Stimulated activated CD4-positive, alpha-beta T cell treated with anti-CD3 and anti-CD28 coated beads, Interleukin-4, amount 100 ng/mL, for 1 hour (primary cell): ENCODE measurements around the gene SCN10A.

Experiments
- DNase-seq: peaks from one replicate; pipeline ENCODE4 v3.0.0-alpha.2; 2020

The SCN10A gene

DNA sequence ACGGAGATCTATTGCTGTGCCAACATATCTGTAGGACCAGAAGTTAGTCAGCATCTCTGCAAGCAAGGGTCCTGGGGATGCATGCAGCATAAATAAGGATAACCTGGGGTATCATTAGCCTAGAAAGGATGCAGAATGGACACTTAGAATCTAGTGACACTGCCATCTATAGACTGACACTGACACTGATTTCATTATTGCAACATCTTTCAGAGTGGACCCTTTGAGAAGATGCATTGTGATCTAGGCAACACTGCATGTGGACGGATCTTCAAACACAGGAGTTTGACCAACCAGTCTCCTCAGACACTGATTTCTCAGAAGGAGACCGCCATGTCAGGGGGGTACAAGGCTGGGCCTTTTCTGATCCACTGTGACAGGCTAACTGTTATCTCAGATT lies 52.4 kb downstream of the SCN10A start:
- no peak for DNase-seq

DNA sequence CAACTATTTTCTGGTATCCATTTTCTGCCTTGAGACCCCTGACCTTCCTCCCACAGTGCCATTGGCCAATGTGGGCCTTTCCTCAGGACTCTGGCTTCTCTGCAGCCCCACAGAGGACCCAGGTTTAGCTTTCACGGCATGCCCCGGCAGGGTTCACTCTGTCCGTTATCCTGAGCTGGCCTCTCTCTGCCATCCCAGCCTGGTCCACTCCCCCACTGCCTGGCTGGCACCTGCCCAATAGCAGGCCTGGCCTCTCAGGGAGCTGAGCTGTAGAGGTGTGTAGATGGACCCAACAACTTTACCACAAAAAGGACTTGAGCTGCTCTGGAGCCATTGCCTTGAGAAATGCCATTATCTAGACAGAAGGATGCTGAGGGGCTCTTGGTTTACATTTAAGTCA lies 57.5 kb downstream of the SCN10A start:
- no peak for DNase-seq

- no peak for DNase-seq
Measured at GRCh38 chr3:38757721-38758120, 58.3 kb downstream of the SCN10A start.

DNA sequence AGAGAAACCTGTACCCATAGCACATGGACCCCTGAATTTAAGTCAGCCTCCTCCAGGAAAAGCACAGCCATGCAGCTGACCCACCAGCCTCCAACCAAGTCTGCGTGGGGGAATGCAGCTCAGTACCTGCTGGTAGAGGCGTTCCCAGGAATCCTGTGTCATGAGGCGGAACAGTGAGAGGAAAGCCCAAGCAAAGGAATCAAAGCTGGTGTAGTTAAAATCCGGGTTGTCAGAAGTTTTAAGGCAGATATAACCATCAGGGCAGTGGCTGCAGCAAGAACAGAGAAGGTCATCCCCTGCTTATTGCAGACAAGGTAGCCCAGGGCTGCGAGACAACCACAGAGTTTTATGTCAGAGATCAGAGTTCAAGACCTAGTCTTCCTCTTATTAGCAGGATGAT lies 59.1 kb downstream of the SCN10A start:
- DNase-seq, result no peak

DNA sequence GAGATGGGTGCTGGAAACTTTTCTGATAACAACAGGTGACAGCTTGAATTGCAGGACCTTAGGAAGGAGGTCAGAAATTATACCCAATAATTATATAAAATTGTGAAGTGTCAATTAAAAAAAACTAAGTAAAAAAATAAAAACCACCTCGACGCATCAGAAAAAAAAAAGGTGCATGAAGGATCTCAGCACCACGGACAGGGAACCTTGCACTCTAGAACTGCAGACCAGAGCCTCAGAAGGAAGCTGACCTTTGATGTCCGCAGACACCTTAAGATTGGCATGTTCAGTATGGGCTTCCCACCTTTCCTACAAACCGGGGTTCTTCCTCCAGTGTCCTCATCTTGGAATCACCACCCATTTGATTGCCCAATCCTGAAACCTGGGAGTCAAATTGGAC lies 60.9 kb downstream of the SCN10A start:
- DNase-seq, result no peak

- no peak for DNase-seq
Measured at GRCh38 chr3:38746641-38747040, 69.4 kb downstream of the SCN10A start.

- no peak for DNase-seq
Measured at GRCh38 chr3:38743043-38743442, 73.0 kb downstream of the SCN10A start.

DNA sequence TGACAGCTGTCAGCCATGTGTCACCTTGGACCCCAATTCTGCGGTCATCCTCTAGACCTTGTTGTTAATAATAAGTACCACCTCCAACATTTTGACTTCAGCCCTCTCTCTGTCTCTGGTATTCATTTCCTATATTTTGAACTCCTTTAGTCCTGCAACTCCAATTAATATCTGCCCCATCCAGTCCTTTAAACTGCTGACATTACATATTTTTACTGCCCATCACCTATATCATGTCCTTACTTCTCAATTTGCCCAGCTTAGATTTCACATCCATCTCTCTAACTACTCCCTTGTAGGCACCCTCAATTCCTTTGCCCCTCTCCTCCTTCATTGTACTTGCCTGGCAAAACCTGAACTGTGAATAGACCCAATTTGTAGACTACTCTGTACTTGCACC lies 73.5 kb downstream of the SCN10A start:
- DNase-seq, result no peak

- no peak for DNase-seq
Measured at GRCh38 chr3:38740537-38740936, 75.5 kb downstream of the SCN10A start.

DNA sequence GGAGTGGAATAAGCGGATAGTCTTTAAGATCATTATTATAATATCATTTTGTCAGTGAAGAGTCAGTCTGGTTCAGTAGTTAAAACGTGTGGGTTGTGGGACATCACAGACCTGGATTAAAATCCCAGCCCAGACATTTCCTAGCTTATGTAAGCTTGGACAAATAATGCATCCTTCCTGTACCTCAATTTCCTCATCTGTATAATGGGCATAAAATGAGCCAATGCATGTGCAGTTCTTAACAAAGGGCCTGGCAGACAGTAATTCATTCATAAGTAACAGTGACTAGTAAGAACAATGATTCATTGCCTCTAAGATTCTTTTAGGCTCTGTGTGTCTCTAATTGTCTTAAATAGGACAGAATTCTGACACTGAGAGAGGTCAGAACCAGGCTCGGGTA lies 76.1 kb downstream of the SCN10A start:
- DNase-seq, result no peak

DNA sequence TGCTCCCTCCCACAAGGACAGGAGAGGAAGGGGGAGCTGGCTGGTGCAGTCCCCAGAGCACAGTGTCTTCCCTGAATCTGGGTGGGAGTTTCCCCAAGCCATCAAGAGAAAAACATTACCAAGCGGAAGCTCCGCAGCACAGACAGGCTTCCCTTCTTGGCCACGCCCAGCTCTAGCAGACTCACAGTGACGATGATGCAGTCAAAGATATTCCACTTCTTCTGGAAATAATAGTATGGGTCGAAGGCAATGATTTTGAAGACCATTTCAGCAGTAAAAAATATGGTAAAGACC lies 76.7 kb downstream of the SCN10A start:
- DNase-seq, result no peak

DNA sequence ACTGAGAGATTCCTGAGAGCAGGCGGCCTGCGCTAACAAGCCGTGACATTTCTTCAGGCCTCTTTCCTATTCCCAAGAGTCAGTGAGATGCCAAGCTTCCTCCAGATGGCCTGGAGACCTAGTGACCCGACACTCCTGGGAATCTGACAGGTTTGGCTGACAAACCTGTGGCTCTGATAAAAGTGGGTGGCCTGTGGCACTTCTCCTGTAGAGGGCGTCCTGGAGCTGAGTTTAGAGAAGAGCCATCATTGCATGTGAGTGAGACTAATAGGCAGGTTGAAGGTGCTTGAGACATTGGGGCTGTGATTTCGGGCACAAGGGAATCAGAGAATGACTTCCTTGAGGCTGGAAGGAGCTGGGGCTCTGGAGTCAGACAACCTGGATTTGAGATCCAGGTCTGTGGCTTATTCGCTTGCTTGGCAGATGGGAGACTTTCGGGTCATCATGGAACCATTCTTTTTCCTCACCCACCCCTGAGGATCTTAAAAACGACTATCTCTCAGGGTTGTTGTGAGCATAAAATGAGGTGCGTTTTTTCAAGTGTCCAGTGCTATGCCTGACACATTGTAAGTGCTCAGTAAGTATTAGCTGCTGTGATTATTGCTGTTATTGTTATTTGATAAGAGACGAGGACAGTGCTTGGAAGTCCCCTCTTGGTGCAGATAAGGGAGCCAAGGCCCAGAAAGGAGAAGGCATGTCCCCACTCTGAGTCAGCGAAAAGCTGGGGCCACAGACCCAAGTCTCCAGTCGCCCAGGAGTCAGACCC lies 77.2 kb downstream of the SCN10A start:
- no peak for DNase-seq

DNA sequence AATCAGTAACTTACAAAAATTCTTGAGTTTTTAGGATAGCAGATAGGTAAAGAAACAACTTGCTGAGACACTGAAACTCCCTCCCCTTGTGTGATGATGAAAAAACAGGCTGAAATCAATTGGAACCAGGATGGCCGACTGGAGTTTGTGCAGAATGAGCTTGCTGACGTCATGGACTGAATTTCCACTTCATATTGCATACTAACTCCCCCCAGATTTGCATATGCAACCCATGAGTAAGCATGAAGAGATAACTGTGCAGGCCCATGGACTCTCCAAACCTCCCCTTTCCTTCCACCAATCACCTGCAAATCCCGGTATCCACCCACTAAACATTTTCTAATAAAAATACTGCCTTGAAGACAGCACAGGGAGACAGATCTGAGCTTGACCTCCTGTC lies 84.5 kb downstream of the SCN10A start:
- DNase-seq, result no peak

GRCh38 chr3:38730281-38730680 lies 85.7 kb downstream of the SCN10A start:
- DNase-seq, result no peak

GRCh38 chr3:38728008-38728407 lies 88.0 kb downstream of the SCN10A start:
- no peak for DNase-seq

DNA sequence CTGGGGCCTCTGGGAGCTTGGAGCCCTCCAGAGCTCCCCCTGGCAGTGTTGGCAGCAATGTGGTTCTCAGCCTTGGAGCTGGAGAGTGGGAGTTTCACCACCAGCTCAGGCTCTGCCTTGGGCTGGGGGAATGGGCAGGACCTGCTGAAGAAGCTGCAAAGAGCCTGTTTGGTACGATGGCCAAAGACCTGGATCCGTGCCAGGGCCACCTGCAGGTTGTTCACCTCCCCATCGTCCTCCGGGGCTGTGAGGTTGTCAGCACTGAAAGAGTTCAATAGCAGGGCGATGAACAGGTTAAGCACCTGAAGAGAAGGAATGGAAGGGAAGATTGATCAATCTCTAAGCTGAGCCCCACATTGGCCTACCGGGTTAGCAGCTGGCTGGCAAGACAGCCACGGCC lies 89.3 kb downstream of the SCN10A start:
- no peak for DNase-seq

DNA sequence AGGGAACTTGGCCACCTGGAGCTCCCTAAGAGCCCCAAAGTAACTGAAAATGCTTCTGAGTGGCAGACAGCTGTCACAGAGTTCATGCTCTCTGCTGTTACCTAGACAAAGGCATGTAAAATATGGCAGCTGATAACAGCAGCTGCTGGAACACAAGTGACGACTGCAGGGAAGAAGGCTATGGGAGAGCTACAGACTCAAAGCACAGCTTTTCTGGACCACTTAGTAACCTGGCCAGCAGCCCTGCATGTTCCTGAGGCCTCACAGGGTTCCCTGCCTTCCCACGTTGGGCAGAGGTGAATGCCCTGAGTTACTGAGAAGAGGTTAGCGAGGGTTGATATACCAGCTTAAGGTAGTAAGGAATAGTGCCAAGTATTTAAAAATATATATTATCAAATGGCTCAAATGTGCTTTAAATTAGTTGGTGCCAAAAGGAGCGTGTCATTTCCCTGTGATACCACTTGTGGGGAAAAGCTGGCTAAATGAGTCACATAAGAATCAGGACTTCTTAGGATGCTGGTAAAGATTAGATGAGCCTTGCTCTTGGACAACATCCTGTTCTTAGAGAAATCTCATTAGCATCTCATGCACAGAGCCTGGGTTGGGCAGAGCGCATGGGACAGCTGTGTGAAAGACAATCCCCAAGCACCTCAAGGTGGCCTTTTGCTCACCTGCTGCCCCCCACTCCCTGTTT lies 90.1 kb downstream of the SCN10A start:
- DNase-seq, result no peak

GRCh38 chr3:38724392-38724736 lies 91.7 kb downstream of the SCN10A start:
- no peak for DNase-seq

- DNase-seq, result no peak
Measured at GRCh38 chr3:38723569-38724391, 92.2 kb downstream of the SCN10A start.

GRCh38 chr3:38722781-38723568 lies 93.0 kb downstream of the SCN10A start:
- DNase-seq, result no peak

DNA sequence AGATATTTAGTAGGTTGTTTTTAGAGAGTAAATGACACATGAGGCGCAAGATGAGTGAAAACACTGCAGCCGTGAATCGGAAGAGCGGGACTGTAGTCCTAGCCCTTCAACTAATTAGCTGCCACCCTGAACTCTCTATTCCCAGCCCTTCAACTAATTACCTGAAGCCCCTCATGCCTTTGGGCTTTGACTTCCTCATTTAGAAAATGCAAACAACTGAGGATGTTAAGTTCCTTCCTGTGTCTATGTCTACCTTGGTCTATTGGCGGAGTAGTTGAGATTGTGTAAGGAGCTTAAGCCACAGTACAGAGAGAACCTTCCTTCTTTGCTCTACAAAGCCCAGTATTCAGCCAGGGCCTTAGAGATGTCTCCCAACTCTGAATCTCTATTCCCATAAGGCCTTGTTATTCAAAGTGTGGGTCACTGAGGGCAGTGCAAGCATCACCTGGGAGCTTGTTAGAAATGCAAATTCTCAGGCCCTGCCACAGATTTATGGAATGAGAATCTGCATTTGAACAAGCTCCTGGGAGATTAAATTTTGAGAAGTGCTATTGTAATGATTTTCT lies 94.7 kb downstream of the SCN10A start:
- no peak for DNase-seq

DNA sequence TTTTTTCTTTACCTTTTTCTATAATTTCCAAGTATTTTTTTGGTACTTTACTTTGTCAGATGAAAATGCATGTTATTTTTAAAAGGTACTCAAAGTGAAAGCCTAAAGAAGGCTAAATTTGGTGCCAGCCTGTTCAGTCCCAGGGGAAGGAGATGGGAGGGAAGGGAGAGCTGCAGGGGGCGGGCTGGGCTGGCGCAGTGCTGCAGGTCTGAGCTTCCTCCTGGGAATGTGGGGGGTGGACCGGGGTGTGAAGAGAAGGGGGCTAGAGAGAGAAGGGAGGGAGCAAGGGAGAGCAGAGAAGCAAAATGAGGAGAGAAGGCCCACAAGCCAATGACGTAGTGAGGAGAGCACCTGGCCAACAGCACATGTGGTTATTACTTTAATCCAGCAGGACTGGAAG lies 95.6 kb downstream of the SCN10A start:
- no peak for DNase-seq
